ENCODE results near the gene ARHGAP26.

DNA sequence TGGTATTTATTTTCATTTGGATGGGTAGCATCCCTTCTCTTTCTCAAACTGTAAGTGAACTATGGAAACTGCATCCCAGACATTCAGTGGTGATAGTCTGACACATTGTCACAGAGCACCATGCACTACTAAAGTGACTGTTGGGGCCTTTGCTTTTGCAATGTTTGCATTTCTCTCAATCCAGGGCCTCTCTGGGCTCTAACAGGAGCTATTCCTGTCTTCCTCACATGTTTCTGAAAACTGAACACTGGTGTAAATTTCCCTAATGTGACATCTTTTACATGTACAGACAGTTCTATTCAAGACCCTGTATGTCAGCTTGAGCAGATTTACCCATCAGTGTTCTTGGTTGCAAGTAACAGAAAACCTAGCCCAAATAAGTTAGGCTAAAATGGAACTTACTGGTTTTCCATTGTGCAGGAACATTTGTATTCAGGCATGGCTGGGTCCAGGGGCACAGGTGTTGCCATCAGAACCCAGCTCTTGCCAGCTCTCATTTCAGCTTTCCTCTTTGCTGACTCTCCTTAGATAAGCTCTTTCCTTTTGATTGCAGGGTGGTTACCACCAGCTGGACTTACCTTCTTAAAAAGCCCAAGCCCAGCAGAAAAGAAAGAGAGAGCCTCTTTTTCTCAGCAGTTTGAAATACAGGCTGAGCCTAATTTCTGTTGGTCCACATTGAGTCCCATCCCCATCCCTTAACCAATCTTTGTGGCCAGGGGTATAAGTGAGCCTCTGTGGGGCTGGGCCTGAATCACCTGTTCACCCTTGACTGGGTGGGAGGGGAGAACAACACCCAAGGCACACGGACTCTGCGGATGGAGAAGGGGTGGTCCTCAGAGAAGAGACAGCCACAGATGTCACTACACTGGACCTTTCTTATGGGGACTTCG, 399.0 kb downstream of the ARHGAP26 start:
- TF ChIP-seq, protein P1, sequence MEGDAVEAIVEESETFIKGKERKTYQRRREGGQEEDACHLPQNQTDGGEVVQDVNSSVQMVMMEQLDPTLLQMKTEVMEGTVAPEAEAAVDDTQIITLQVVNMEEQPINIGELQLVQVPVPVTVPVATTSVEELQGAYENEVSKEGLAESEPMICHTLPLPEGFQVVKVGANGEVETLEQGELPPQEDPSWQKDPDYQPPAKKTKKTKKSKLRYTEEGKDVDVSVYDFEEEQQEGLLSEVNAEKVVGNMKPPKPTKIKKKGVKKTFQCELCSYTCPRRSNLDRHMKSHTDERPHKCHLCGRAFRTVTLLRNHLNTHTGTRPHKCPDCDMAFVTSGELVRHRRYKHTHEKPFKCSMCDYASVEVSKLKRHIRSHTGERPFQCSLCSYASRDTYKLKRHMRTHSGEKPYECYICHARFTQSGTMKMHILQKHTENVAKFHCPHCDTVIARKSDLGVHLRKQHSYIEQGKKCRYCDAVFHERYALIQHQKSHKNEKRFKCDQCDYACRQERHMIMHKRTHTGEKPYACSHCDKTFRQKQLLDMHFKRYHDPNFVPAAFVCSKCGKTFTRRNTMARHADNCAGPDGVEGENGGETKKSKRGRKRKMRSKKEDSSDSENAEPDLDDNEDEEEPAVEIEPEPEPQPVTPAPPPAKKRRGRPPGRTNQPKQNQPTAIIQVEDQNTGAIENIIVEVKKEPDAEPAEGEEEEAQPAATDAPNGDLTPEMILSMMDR (IDR thresholded peaks at IDR 0.05; ENCODE audit: extremely low read depth in 1 of 2, insufficient read depth in 1 of 2, low read depth in 1 of 2, low read length in 2 of 2): no peak
- TF ChIP-seq EZH2 (IDR thresholded peaks at IDR 0.05; ENCODE audit: borderline replicate concordance, low read depth, low read length, severe bottlenecking): no peak
- no peak for TF ChIP-seq POLR2AphosphoS5 (IDR thresholded peaks at IDR 0.05; ENCODE audit: insufficient read depth, low read depth, low read length)
- no peak for TF ChIP-seq MYC (IDR thresholded peaks at IDR 0.05; ENCODE audit: low read depth, low read length)
- TF ChIP-seq, protein P2, sequence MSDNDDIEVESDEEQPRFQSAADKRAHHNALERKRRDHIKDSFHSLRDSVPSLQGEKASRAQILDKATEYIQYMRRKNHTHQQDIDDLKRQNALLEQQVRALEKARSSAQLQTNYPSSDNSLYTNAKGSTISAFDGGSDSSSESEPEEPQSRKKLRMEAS (IDR thresholded peaks at IDR 0.05; ENCODE audit: insufficient read depth, insufficient read length): no peak
- TF ChIP-seq JUN (IDR thresholded peaks at IDR 0.05; ENCODE audit: borderline replicate concordance, insufficient read depth, insufficient read length, low read depth): no peak
- TF ChIP-seq GATA2 (IDR thresholded peaks at IDR 0.05; ENCODE audit: insufficient read depth, insufficient read length, low read depth, low read length): no peak
